NT2/D1 (cell line): ENCODE data around the gene HOXA2.
A peak's percentile ranks its signal among the peaks of the same experiment; 100 is the strongest.

Source experiments
- SUZ12 ChIP-seq: IDR thresholded peaks from 2 replicates; pipeline ENCODE4 v1.6.1; 2011; ENCODE audit not compliant: insufficient read length, insufficient read depth; ENCODE audit errors: extremely low read depth
- YY1 ChIP-seq: IDR thresholded peaks from 2 replicates; pipeline ENCODE4 v1.6.1; 2011; ENCODE audit not compliant: insufficient read length, insufficient read depth
- ZNF274 ChIP-seq: IDR thresholded peaks from 2 replicates; pipeline ENCODE4 v1.6.1; 2011; ENCODE audit warnings: mild to moderate bottlenecking, low read depth, low read length

DNA sequence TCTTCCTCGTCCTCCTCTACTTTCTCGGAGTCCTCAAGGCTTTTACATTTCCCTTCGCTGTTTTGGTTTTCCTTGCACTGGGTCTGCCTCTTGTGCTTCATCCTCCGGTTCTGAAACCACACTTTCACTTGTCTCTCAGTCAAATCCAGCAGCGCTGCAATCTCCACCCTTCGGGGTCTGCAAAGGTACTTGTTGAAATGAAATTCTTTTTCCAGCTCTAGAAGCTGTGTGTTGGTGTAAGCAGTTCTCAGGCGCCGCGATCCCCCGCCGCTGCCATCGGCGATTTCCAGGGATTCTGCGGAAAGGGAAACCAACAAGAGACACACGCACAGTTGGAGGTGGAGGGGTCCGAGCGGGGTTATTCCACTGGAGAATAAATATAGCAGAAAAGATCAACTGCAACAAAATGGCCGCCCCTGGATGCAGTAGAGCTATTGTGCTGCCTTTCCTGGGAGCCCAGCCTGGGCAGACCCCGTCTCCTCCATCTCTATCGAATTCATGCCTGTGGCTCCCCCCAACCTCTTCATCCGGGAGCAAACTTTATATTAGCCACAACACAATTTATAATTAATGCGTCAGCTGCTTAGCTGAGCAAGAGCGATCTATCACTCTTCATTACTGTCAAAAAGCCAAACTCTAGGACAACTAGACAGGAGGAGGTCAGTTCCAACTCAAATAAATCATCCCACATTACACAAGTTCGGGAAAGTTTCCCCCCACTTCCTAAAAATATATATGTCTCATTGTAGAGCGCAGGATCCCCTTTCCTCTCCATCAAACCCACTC, 1.1 kb downstream of the HOXA2 start:
- TF ChIP-seq YY1 (peak; percentile 57), SUZ12 (peak; percentile 37), ZNF274 (no peak)
